A204.1 (cell line): ENCODE data around the gene DDR2.
A peak's percentile ranks its signal among the peaks of the same experiment; 100 is the strongest.

Source experiments
- FAIRE-seq: peaks from 2 replicates; lab custom pipeline; 2012; peaks lifted over from hg19 to GRCh38; lab: Jason Lieb, UNC

Gene DDR2

DNA sequence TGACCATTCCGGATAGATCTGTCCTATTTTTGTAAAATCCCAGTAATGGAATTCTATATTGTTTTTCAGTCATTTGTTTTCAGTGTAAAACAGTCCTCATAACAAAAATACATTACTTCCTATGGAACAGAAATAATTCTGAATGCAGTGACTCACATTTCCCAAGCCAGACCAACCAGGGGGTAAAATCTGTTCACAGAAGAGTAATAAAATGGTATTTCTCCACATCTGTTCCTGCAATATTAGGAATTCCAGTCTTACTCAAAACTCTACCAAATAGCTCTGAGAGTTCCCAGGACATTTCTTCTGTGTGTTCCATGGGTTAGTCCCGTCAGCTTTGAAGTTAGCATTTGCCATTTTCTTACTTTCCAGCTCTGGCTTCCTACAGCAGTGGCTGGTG lies 2.6 kb upstream of the DDR2 start:
- FAIRE-seq: peak; percentile 90

DNA sequence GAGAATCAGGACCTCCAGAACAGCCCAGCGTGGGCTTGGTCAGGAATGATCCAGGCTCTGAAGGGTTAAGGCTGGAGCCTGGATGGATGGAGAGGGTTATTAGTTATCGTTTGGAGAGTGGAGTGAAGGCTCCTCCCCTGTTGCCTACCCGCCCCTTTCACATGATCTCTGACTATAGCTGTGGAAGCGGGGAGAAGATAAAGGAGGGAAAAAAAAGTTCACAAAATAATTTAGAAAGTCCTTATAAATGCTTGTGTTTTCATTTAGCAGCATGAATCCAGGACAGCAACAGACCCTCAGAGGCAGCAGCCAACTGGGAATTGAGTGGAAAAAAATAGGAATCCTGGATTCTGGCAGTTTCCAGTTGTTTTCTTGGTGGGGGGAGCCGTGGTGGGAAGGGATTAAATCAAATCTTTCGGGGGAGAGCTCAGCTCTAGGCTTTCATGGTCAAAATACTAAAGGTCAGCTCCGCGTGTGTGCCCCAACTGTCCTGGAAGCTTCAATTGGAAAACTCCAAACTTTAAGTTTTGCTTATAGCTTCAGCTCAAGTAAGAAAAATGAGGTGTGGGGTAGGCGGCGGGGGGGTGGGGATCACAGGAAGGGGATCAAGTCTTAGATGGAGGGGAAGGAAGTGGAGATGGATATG lies 595 bp upstream of the DDR2 start:
- FAIRE-seq: no peak

GRCh38 chr1:162632698-162633080 lies 425 bp downstream of the DDR2 start:
- no peak for FAIRE-seq

GRCh38 chr1:162633081-162633762 lies 958 bp downstream of the DDR2 start:
- peak; percentile 23 for FAIRE-seq

GRCh38 chr1:162635418-162635817 lies 3.2 kb downstream of the DDR2 start:
- no peak for FAIRE-seq

GRCh38 chr1:162639718-162640117 lies 7.5 kb downstream of the DDR2 start:
- no peak for FAIRE-seq

DNA sequence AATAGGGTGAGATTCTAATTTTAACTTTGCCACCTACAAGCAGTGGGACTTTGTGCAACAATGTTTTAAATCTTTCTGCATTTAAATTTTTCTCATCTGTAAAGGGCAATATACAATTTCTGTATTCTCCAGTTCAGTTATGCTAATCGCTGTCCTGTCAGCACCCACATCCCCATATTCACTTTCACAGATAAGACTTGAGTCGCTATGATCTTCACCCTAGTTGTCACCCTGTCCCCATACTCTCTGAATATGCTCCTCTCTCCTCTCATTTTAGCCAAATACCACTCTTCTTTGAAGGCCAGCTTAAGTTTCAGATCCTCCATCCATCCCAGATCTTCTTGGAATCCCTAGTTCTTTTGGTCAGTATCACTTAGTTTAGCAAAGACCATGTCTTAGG lies 8.8 kb downstream of the DDR2 start:
- no peak for FAIRE-seq

GRCh38 chr1:162644986-162645314 lies 12.7 kb downstream of the DDR2 start:
- no peak for FAIRE-seq

DNA sequence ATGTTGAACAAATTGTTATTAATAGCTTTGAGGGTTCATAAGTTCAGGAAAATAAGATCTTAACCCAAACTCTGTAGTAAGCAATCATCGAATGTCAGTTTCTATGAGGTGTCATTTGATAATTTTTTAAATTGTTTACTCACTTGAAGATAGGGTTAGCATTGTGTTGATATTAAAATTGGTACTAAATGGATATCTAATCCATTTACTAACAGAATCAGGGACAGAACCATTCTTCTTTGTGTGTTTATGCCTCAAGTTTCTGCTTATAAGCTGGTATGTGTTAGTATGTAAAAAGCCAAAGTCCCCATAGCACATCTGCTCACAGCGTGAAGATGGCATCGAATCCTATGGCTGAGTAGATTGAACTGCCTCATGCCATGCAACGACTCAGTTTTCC lies 13.4 kb downstream of the DDR2 start:
- no peak for FAIRE-seq

DNA sequence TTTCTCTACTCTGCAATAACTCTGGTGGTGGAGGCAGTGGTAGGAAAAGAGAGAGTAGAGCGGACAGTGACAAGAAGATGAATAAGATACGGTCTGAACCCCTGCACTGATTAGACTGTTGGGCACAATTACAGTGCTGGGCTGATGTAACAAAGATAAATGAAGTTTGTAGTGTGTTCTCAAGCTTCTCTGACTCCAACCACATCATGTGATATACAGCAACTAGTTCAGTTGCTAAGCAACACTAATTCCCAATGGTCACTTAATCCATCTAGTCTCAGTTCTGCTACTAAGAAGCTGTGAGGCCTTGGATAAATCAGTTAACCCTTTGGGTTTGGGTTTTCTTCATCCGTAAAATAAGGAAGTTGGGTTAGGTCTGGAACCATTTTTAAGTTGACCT lies 17.3 kb downstream of the DDR2 start:
- FAIRE-seq: no peak

GRCh38 chr1:162654915-162655620 lies 22.8 kb downstream of the DDR2 start:
- peak; percentile 41 for FAIRE-seq

DNA sequence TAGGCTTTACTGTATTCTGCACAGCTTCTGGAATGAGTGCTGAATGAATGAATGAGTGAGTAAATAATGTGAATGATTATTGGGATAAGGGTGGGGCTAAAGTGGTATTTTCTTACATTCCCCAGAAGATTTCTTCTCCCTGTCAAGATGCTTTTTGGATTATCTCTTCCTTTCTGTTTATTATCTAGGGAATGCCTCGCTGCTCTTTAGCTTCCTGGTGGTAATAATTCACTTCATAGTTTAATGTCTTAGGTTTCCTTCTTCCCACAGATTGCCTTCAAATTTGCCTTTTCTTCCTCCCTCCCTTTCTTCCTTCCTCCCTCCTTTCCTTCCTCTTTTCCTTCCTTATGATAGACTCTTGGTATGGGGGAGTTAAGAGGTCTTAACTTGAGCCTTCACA lies 24.0 kb downstream of the DDR2 start:
- FAIRE-seq: no peak

- FAIRE-seq: no peak
Measured at GRCh38 chr1:162660574-162660973, 28.3 kb downstream of the DDR2 start.

DNA sequence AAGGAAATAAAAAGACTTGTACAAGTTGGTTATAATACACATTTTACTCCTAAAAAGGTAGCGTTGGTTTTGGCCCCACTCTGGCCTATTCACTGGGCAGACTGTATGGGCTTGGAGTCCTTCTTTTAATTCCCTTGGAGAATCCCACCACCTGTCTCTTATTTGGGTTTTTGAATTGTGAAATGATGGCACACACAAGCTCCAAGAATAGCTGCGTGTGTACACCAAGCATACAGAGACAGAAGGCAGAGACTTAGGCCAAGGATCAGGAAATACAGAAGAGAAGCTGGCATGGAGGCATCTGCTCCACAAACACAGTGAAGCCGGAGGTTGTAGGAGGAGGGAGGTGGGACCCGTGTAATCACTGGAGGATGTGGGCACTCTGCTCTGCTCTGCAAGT lies 29.1 kb downstream of the DDR2 start:
- no peak for FAIRE-seq

- no peak for FAIRE-seq
Measured at GRCh38 chr1:162662013-162662412, 29.7 kb downstream of the DDR2 start.

DNA sequence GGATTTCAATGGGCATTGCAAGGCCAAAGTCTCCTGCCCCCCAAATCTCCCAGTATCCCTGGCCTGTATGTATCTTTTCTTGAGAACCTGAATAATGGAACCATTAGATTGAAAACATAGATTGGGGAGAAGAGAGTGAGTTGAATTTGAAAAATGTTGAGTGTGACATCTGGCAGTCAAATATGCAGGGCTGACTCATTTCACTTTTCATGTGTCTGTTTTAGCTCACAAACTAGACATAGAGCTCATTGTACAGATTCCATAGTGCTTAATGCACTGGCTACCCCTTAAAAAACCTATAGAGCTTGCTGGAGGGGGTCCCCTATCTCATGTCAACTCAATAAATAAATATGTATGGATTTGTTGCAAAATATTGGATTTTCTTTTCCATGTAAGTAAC lies 30.8 kb downstream of the DDR2 start:
- no peak for FAIRE-seq

- FAIRE-seq: no peak
Measured at GRCh38 chr1:162663589-162664106, 31.4 kb downstream of the DDR2 start.

DNA sequence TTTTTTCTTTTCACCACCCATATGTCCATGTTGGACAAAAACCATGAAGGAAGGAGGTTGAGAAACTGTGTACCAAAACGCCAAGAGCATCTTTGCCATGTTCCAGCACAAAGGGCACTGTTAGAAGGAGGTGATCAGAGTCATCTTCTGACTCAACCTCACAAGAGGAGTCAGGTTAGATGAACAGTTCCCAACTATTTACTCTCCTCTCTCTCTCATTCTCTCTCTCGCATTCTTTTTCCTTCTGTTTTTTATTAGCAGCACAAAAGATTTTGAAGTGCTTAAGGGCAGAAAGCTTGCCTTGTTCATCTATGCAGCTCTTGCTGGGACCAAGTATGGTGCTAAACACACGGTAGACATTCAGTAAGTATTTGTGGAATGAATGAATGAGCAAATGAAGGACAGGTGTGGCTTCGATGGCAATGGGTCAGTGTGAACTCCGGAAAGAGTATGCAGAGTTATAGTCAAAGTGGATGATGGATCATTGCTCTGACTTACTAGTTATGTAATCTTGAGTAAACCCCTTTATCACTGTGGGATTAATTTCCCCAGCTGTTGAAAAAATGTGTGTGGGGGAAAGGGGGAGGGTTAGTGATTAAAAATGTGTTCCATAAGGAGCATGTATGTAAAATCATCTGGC lies 33.9 kb downstream of the DDR2 start:
- FAIRE-seq: no peak

DNA sequence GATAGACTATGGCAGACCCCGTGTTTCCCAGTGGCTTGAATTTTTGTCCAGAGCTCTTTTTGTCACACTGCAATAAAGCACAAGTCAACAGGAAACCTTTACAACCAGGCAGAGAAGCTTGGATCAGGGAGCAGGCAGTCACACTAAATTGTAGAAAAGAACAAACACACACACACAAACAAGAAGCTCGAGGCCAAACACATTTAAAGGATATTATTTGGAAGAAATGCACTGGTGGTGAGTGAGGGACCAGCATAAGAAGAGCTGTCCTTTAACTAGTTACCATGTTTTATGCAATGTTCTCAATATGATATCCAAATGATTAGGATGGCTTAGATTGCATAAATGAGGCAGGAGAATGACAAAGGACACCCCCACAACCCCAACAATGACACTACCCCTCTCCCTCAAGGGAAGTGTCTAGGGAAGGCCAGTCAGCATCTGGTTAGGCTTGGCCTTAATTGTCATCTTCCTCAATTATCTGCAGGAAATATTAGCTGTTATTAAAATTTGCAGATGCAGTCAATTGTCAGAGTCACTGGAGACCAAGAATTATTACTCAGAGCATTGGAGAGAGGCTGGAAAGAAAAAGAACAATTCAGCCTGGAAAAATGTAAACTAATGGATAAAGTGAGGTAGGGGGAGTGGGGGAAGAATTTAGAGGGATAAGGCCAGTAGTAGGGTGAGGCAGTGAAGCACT lies 35.3 kb downstream of the DDR2 start:
- no peak for FAIRE-seq

DNA sequence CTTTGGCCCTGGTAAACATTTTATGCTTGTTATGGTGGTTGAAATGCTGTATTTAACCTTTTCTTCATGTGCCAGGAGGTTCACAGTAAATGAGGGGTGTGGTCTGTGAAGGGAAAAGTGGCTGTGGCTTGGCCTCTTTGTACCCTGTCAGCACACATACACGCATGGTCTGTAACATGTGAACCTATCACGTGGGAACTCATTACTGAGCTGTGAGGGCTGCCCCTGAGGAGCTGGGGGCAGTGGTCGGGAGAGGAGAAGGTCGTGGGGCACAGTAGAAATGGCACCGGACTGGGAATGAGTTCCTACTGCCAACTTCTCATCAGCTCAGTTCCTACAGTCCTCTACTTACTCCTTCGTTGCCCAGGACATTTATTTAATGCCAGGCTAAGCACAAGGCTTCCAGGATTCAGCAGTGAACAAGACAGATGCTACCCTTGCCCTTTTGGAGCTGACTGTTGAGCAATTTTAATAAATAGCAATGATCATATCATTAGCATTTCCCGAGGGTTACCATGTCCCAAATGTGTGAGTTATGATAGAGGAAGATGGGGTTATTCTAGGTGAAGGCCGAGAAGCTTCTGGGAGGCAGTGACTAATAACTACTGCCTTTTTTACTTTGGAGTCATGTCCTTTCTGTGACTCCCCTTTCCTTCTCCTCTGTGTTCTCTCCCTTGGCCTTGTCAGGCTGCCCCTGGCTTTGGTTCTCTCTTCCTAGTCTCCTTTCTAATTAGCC lies 38.8 kb downstream of the DDR2 start:
- FAIRE-seq: no peak

GRCh38 chr1:162671664-162672410 lies 39.6 kb downstream of the DDR2 start:
- no peak for FAIRE-seq
